ENCODE results near the gene ARX.

DNA sequence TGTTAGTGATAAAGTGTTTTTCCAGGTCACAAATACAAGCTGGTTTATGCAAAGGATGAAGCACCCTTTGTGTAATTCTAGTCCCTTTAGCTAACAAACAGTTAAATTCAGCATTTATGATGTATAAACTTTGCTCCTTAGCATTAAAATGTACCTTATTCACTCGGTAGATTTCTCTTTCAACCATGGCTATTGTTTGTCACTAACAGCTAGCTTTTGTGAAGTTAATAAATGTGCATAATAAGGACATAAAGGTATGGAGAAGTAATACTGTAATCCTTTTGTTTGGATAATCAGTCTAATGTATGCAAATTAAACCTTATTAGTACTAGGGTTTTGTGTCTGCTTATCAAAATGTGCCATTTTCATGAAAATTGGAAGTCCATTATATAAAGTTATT lies 34.2 kb upstream of the ARX start:
- TF ChIP-seq, protein P1, sequence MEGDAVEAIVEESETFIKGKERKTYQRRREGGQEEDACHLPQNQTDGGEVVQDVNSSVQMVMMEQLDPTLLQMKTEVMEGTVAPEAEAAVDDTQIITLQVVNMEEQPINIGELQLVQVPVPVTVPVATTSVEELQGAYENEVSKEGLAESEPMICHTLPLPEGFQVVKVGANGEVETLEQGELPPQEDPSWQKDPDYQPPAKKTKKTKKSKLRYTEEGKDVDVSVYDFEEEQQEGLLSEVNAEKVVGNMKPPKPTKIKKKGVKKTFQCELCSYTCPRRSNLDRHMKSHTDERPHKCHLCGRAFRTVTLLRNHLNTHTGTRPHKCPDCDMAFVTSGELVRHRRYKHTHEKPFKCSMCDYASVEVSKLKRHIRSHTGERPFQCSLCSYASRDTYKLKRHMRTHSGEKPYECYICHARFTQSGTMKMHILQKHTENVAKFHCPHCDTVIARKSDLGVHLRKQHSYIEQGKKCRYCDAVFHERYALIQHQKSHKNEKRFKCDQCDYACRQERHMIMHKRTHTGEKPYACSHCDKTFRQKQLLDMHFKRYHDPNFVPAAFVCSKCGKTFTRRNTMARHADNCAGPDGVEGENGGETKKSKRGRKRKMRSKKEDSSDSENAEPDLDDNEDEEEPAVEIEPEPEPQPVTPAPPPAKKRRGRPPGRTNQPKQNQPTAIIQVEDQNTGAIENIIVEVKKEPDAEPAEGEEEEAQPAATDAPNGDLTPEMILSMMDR (IDR thresholded peaks at IDR 0.05), result no peak
- no peak for TF ChIP-seq POLR2AphosphoS5 (IDR thresholded peaks at IDR 0.05)
- TF ChIP-seq POLR2A (IDR thresholded peaks at IDR 0.05), result no peak
